Hepatocyte (in vitro differentiated cells): ENCODE measurements around the gene FGGY.

ENCODE experiments used
- CTCF ChIP-seq: fragments of 200-600 bp; sonication (generic); IDR thresholded peaks from 2 replicates; pipeline ENCODE4 v1.5.1; 2016; ENCODE audit warnings: antibody characterized with exemption, mild to moderate bottlenecking; ENCODE audit not compliant: poor library complexity
- EZH2 ChIP-seq: fragments of 200-600 bp; sonication (generic); IDR thresholded peaks from 2 replicates; pipeline ENCODE4 v1.6.1; 2016; ENCODE audit warnings: antibody characterized with exemption, mild to moderate bottlenecking, borderline replicate concordance
- EZH2phosphoT487 ChIP-seq: fragments of 200-600 bp; sonication (generic); IDR thresholded peaks from one replicate; pipeline ENCODE4 v1.6.1; 2018; ENCODE audit warnings: antibody characterized with exemption, mild to moderate bottlenecking, low read depth, moderate library complexity; ENCODE audit not compliant: unreplicated experiment, severe bottlenecking

GRCh38 chr1:59305188-59305587, 8.3 kb downstream of the FGGY start:
- TF ChIP-seq CTCF (no peak), EZH2 (no peak), EZH2phosphoT487 (no peak)
